Measurements from ENCODE around the gene ADARB2.

The ADARB2 gene

DNA sequence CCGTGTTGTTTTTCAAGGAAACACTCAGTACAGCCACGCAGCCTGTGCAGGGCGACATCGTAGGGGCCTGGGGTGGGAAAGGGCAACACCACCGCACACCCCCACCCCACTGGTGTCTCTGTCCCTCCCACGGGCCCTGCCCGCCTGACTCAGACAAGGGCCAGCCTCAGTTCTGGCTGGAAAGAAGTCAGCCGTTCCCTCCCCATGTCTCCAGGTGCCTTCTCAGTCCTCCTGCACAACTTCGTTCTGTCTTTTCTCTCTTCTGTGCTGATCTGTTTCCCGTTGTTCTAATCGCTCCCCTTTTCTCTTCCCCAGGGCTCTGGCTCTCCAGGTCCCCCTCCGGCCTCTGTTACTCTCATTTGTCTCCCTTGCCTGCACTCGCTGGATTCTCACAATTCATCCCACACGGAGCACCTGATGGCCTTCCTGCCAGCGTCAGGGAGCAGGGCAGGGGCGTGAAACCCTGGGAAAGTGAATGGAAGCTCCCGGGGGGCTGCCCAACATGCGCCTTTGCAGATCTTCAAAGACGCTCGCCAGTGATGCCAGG lies 583.4 kb downstream of the ADARB2 start:
- FAIRE-seq (no peak), DNase-seq (ENCODE audit: insufficient read length, low spot score) (no peak)
- no peak for TF ChIP-seq POLR2A (IDR thresholded peaks at IDR 0.05; ENCODE audit: low read depth, low read length)
- TF ChIP-seq SPI1 (IDR thresholded peaks at IDR 0.05; ENCODE audit: low read depth, low read length) = no peak
- no peak for TF ChIP-seq POLR2AphosphoS5 (IDR thresholded peaks at IDR 0.05; ENCODE audit: low read depth, low read length)
- TF ChIP-seq POU2F2 (IDR thresholded peaks at IDR 0.05; ENCODE audit: low read depth, low read length) = no peak
- TF ChIP-seq PAX5 (IDR thresholded peaks at IDR 0.05; ENCODE audit: insufficient read depth, low read length, severe bottlenecking) = no peak
- TF ChIP-seq TAF1 (IDR thresholded peaks at IDR 0.05; ENCODE audit: low read depth, low read length) = no peak

DNA sequence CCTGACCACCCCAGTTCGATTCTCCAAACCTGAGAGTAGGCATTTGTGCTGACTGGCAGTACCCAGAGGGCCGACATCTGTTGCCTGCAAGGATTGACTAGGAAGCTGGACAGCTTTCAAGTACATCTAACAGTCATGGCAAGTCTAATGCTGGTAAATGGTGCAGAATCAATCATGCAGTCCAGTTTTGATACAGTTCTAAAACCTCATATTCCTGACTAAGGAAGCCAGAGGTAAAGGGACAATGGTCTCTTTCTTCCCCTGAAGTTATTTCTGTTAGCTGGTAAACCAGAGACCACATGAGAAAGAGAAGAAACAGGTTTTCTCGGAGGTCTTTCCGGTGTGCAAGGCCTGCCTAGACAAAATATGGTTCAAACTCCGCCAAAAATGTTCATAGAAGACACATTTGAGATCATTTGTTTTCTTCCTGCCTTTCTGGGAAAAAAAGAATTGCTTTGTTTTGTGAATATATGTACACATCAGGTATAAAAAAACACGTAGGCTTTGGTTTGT lies 584.0 kb downstream of the ADARB2 start:
- DNase-seq (ENCODE audit: insufficient read length, low spot score) = no peak
- FAIRE-seq = no peak
- TF ChIP-seq TAF1 (IDR thresholded peaks at IDR 0.05; ENCODE audit: low read depth, low read length) (no peak), PAX5 (IDR thresholded peaks at IDR 0.05; ENCODE audit: insufficient read depth, low read length, severe bottlenecking) (no peak), POLR2AphosphoS5 (IDR thresholded peaks at IDR 0.05; ENCODE audit: low read depth, low read length) (no peak), SPI1 (IDR thresholded peaks at IDR 0.05; ENCODE audit: low read depth, low read length) (no peak), POU2F2 (IDR thresholded peaks at IDR 0.05; ENCODE audit: low read depth, low read length) (no peak), POLR2A (IDR thresholded peaks at IDR 0.05; ENCODE audit: low read depth, low read length) (no peak)

DNA sequence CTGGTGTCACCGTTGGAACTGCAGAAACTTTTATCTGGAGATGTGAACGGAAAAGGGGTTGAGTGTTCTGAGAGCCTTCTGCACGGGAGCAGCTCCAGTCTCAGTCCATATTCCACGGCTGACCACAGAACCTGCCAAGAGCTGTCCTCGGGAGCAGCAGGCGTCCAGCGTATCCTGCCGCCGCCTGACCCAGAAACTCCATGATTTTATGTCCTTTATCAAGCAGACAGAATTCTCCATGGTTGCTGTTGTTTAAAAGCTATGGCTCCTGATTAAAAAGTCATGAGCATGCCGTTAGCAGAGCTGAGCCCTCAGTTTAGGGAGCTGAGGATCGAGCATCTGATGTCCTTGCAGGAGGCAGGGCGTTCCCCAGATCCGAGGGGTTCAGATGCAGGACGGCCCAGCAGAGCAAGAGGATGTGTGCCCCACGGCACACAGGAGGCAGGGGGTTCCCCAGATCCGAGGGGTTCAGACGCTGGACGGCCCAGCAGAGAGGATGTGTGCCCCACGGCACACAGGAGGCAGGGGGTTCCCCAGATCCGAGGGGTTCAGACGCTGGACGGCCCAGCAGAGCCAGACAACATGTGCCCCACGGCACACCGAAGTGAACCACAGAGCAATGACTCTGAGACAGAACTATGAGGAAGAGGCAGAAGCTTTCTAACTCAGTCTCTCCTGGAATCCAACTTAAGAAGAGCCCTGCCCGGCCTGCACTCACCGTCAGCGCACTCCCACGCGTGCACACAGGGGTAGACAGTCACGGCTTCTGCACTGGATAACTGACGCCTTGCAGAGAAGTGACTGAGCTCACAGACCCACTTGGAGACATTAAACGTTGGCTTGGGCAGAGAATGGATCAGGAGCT lies 584.7 kb downstream of the ADARB2 start:
- FAIRE-seq = no peak
- DNase-seq (ENCODE audit: insufficient read length, low spot score) = no peak
- TF ChIP-seq TAF1 (IDR thresholded peaks at IDR 0.05; ENCODE audit: low read depth, low read length) (no peak), POLR2A (IDR thresholded peaks at IDR 0.05; ENCODE audit: low read depth, low read length) (no peak), POLR2AphosphoS5 (IDR thresholded peaks at IDR 0.05; ENCODE audit: low read depth, low read length) (no peak), POU2F2 (IDR thresholded peaks at IDR 0.05; ENCODE audit: low read depth, low read length) (no peak), SPI1 (IDR thresholded peaks at IDR 0.05; ENCODE audit: low read depth, low read length) (no peak), PAX5 (IDR thresholded peaks at IDR 0.05; ENCODE audit: insufficient read depth, low read length, severe bottlenecking) (no peak)

DNA sequence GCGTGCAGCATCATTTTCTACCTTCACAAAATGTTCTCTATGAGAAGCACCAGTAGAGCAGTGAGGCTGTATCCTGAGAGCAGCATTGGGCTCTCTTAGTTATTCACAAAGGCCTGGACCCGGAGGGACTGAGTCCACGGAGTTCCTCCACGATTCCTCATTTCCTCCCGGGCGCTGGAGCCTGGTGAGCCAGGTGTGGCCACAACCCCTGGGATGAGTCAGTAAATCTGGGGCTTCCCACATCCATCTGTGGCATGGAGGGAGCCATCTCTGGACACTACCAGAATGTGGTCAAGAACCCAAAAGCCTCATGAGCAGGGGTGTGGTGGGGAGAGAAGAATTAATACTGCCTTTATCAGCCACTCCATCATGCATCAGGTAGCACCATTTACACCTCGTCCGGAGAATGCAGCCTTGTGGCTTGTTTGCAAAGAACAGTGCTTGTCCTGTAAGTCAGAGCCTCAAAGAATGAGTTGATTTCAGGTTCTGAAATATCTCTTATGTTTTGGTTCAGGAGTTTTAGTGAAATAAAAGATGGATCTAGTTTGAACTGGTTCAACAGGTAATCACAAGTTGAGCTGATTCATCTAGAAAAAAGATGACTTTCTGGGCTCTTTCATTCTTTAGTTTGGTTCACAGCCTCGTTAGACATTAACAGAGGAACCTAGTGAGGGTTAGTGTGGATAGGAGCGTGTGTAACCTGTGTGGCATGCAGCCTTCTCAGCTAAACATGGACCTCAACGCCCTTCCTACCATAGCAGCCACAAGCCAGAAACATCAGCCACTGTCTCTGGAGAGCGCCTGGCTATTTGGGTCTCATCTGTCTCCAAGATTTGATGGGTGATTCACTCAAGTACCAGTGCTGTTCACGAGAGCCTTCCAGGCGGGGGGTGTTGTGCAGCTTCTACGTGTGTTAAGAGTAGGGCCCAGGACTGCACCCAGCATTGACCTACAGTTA lies 586.0 kb downstream of the ADARB2 start:
- TF ChIP-seq POU2F2 (IDR thresholded peaks at IDR 0.05; ENCODE audit: low read depth, low read length) = no peak
- TF ChIP-seq POLR2A (IDR thresholded peaks at IDR 0.05; ENCODE audit: low read depth, low read length) = no peak
- TF ChIP-seq POLR2AphosphoS5 (IDR thresholded peaks at IDR 0.05; ENCODE audit: low read depth, low read length) = no peak
- TF ChIP-seq SPI1 (IDR thresholded peaks at IDR 0.05; ENCODE audit: low read depth, low read length) = no peak
- TF ChIP-seq TAF1 (IDR thresholded peaks at IDR 0.05; ENCODE audit: low read depth, low read length) = no peak
- TF ChIP-seq PAX5 (IDR thresholded peaks at IDR 0.05; ENCODE audit: insufficient read depth, low read length, severe bottlenecking) = no peak
- FAIRE-seq (no peak), DNase-seq (ENCODE audit: insufficient read length, low spot score) (no peak)

DNA sequence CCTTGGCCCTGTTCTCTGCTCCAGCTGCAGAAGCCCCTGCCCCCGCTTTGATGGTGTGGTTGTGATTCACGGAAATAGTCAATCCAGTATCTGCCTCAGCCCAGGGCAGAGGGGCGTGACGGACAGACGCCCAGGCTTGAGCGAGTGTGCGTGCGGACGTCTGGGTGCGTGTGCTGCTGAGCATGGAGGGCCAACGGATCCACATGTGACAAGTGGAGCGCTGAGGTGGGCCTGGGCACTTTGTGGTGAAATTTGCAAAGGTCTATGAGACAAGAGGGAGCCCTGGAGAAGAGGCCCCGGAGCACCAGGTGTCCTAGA lies 586.7 kb downstream of the ADARB2 start:
- DNase-seq (ENCODE audit: insufficient read length, low spot score) (no peak), FAIRE-seq (no peak)
- TF ChIP-seq POLR2A (IDR thresholded peaks at IDR 0.05; ENCODE audit: low read depth, low read length) = no peak
- TF ChIP-seq TAF1 (IDR thresholded peaks at IDR 0.05; ENCODE audit: low read depth, low read length) = no peak
- no peak for TF ChIP-seq PAX5 (IDR thresholded peaks at IDR 0.05; ENCODE audit: insufficient read depth, low read length, severe bottlenecking)
- no peak for TF ChIP-seq POLR2AphosphoS5 (IDR thresholded peaks at IDR 0.05; ENCODE audit: low read depth, low read length)
- TF ChIP-seq POU2F2 (IDR thresholded peaks at IDR 0.05; ENCODE audit: low read depth, low read length) = no peak
- no peak for TF ChIP-seq SPI1 (IDR thresholded peaks at IDR 0.05; ENCODE audit: low read depth, low read length)

DNA sequence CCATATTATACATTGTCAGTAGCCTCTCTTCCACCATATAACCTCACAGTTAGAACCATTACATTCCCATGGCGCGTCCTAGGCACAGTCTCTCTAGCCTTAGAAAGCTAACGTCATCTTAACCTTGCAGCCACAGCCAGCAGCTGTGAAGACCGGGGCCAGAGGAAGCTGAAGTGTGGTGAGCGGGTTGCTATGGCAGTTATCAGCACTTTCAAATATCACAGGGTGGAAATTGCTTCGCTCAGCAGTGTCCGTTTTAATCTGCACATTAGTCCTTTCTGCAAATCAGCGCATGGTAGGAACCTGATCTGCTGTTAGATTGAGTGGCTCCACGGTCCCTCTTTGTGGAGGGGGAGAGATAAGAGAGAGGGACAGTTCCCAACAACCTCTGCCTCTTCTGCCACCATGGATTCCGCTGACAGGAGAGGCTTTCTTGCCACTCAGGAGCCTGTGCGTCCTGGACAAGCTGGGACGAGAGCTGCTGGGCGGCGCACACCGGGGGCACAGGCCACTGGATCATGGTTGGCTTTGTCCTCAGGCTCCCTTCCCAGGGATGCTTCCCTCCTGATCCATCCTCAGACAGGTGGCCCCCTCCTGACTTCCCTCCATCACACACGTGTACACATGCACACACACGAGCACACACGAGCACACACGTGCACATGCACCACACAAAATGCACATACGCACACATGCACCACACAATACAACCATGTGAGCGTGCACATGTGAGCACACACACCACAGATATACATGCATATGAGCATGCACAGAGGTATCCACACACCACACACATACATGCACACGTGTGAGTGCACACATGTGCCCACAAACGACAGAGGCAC lies 587.3 kb downstream of the ADARB2 start:
- no peak for FAIRE-seq

DNA sequence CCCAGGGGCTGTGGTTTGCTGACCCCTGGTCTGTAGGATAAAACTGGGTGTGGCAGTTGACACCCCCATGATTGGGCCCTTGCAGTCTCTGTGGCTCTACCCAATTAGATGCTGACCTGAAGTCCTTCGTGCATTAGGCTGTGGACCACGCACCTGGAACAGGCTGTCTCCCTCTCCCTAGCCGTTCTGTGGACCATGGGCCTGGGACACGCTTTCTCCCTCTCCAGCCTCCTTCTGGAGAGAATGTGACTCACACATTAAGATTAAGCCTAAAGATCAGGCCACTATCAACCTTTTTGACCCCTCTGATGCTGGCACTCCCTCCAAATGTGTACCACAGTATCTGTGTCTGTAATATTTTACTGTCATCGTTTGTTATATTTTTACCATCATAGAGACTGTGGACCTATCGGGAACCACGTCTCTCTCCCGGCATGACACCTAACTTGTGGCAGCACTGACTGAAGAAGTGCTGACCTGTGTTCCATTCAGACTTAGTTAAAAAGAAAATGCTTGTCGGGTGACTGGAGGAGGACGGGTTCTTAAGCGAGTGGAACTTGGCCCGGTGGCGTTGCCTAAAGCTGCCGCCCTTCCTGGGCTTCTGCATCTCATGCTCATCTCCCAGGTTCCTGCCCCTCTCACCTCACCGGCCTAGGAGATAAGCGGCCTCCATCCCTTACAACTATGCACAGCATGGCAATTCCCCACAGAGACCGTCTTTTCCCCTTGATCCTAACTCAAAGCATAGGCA lies 588.3 kb downstream of the ADARB2 start:
- FAIRE-seq (no peak), DNase-seq (ENCODE audit: insufficient read length, low spot score) (no peak)
- TF ChIP-seq TAF1 (IDR thresholded peaks at IDR 0.05; ENCODE audit: low read depth, low read length) (no peak), POU2F2 (IDR thresholded peaks at IDR 0.05; ENCODE audit: low read depth, low read length) (no peak), POLR2AphosphoS5 (IDR thresholded peaks at IDR 0.05; ENCODE audit: low read depth, low read length) (no peak), POLR2A (IDR thresholded peaks at IDR 0.05; ENCODE audit: low read depth, low read length) (no peak), SPI1 (IDR thresholded peaks at IDR 0.05; ENCODE audit: low read depth, low read length) (no peak), PAX5 (IDR thresholded peaks at IDR 0.05; ENCODE audit: insufficient read depth, low read length, severe bottlenecking) (no peak)

More for the DNA sequence above, 587.3 kb downstream of the ADARB2 start:
- DNase-seq (ENCODE audit: insufficient read length, low spot score) = no peak
- TF ChIP-seq POU2F2 (IDR thresholded peaks at IDR 0.05; ENCODE audit: low read depth, low read length) = no peak
- TF ChIP-seq POLR2A (IDR thresholded peaks at IDR 0.05; ENCODE audit: low read depth, low read length) = no peak
- no peak for TF ChIP-seq TAF1 (IDR thresholded peaks at IDR 0.05; ENCODE audit: low read depth, low read length)
- TF ChIP-seq POLR2AphosphoS5 (IDR thresholded peaks at IDR 0.05; ENCODE audit: low read depth, low read length) = no peak
- TF ChIP-seq SPI1 (IDR thresholded peaks at IDR 0.05; ENCODE audit: low read depth, low read length) = no peak
- no peak for TF ChIP-seq PAX5 (IDR thresholded peaks at IDR 0.05; ENCODE audit: insufficient read depth, low read length, severe bottlenecking)
